K562 (cell line): ENCODE data around the gene ZFPM1. TPM values are rescaled to one million over a fixed set of nuclear protein-coding genes. Genes with fewer than 3 reads are reported as not detected.

Source experiments
- ATAC-seq: fragments of 200-7000 bp; cut with Tn5 transposase; 3 replicates; pipeline ENCODE4 v1.9.1; 2020; ENCODE audit warnings: moderate library complexity
- BruUV-seq: library from RNA; stranded (reverse); fragments of 400-500 nt; replicated peaks from 2 replicates; lab custom pipeline; 2021; lab: Mats Ljungman, UMichigan
- CTCF ChIA-PET: fragments of 300-600 bp; formaldehyde crosslinking; extraction: SDS; loops from one replicate; lab custom pipeline; 2021; ENCODE audit warnings: low intra/inter-chr PET ratio; lab: Yijun Ruan, JAX
- POLR2A ChIA-PET: fragments of 300-600, 350-650 bp; sonication (Branson Sonifier 250); formaldehyde crosslinking; extraction: SDS; loops from one replicate; lab custom pipeline; 2021; ENCODE audit warnings: antibody characterized with exemption, inconsistent platforms; lab: Yijun Ruan, JAX
- DNase-seq, 4 experiments: peaks; one replicate each; pipeline versions ENCODE4 v3.0.0 to v3.0.0-alpha.2; 2011 to 2018; ENCODE audit warnings: low spot score in 3 of 4, mixed read lengths in 3 of 4; ENCODE audit errors: extremely low read depth in 1 of 4
- FAIRE-seq: peaks from 2 replicates; lab custom pipeline; 2011; peaks lifted over from hg19 to GRCh38; lab: Jason Lieb, UNC
- H2AFZ ChIP-seq: 2 replicates; pipeline ENCODE4 v1.6.0; 2011; ENCODE audit warnings: low read depth, low read length, control low read depth, inconsistent platforms
- H3K27ac ChIP-seq: fragments of 200-600 bp; 3 replicates; pipeline ENCODE4 v1.8.0; 2011; ENCODE audit warnings: low read depth, mild to moderate bottlenecking, control low read depth, inconsistent platforms, low read length, moderate library complexity, mixed read lengths; ENCODE audit errors: extremely low read depth
- H3K27me3 ChIP-seq, 2 experiments: fragments of 300-600 bp in 1 of 2; 2 replicates in 1 of 2; 3 replicates in 1 of 2; pipeline versions ENCODE4 v1.6.0 to v1.8.0; 2011; ENCODE audit warnings: inconsistent platforms in 2 of 2, low read length in 2 of 2, mild to moderate bottlenecking in 1 of 2, mixed read lengths in 1 of 2, moderate library complexity in 1 of 2; ENCODE audit not compliant: control insufficient read depth in 2 of 2, insufficient read depth in 2 of 2
- H3K36me3 ChIP-seq: fragments of 300-600 bp; 3 replicates; pipeline ENCODE4 v1.8.0; 2011; ENCODE audit warnings: mild to moderate bottlenecking, low read length, inconsistent platforms; ENCODE audit not compliant: control insufficient read depth, insufficient read depth
- H3K4me1 ChIP-seq, 2 experiments: fragments of 200-600 bp in 1 of 2; replicated peaks in 1 of 2; 2 replicates in 1 of 2; 3 replicates in 1 of 2; pipeline versions ENCODE4 v1.5.1 to v1.8.0; 2011; ENCODE audit warnings: inconsistent platforms in 2 of 2, low read length in 2 of 2, mild to moderate bottlenecking in 1 of 2, mixed read lengths in 1 of 2, moderate library complexity in 1 of 2; ENCODE audit not compliant: control insufficient read depth in 2 of 2, insufficient read depth in 2 of 2
- H3K4me2 ChIP-seq: 2 replicates; pipeline ENCODE4 v1.6.1; 2011; ENCODE audit warnings: low read length, control low read depth, inconsistent platforms, mixed read lengths; ENCODE audit not compliant: insufficient read depth
- H3K4me3 ChIP-seq: fragments of 200-600 bp; sonication (generic), shearing (Covaris generic); 2 replicates; pipeline ENCODE4 v1.5.1; 2016; ENCODE audit warnings: control low read depth, inconsistent platforms
- H3K79me2 ChIP-seq: fragments of 200-600 bp; 3 replicates; pipeline ENCODE4 v1.8.0; 2011; ENCODE audit warnings: low read length, inconsistent platforms; ENCODE audit not compliant: control insufficient read depth, insufficient read depth
- H3K9ac ChIP-seq, 2 experiments: 2 replicates each; pipeline versions ENCODE4 v1.6.0 to v1.6.1; 2011; ENCODE audit warnings: low read depth in 2 of 2, low read length in 2 of 2, control low read depth in 1 of 2, inconsistent platforms in 1 of 2, mild to moderate bottlenecking in 1 of 2, mixed read lengths in 1 of 2; ENCODE audit not compliant: insufficient read depth in 1 of 2
- H3K9me1 ChIP-seq: one replicate; pipeline ENCODE4 v1.6.0; 2011; ENCODE audit warnings: inconsistent platforms, mild to moderate bottlenecking, low read length, moderate library complexity; ENCODE audit not compliant: control insufficient read depth, insufficient read depth
- H3K9me3 ChIP-seq: replicated peaks from 2 replicates; pipeline ENCODE4 v1.5.1; 2011; ENCODE audit warnings: low read depth, low read length, inconsistent platforms; ENCODE audit not compliant: control insufficient read depth, insufficient read depth
- H4K20me1 ChIP-seq: replicated peaks from 2 replicates; pipeline ENCODE4 v1.6.1; 2011; ENCODE audit warnings: low read length, inconsistent platforms, mixed read lengths; ENCODE audit not compliant: control insufficient read depth, insufficient read depth
- ADNP ChIP-seq: fragments of 200-800 bp; sonication (Bioruptor generic); IDR thresholded peaks from 2 replicates; pipeline ENCODE4 v1.6.1; 2016; ENCODE audit warnings: missing genetic modification characterization, missing compliant biosample characterization
- EHMT2 ChIP-seq: fragments of 450-650 bp; IDR thresholded peaks from 2 replicates; pipeline ENCODE4 v1.6.1; 2018; ENCODE audit warnings: antibody characterized with exemption
- HDAC1 ChIP-seq, 2 experiments: fragments of 450-650 bp; IDR thresholded peaks; 2 replicates each; pipeline ENCODE4 v1.6.1; 2016 to 2017; ENCODE audit warnings: inconsistent platforms in 1 of 2, mild to moderate bottlenecking in 1 of 2, moderate library complexity in 1 of 2
- IFI16 ChIP-seq: fragments of 250-450 bp; sonication (Bioruptor Pico); IDR thresholded peaks from 2 replicates; pipeline ENCODE4 v2.1.2; 2022; ENCODE audit warnings: mild to moderate bottlenecking, inconsistent platforms
- PRMT5 ChIP-seq: sonication (generic); formaldehyde crosslinking; IDR thresholded peaks from 2 replicates; pipeline ENCODE4 v1.5.0; 2020; ENCODE audit warnings: missing genetic modification reagents
- RFX5 ChIP-seq: IDR thresholded peaks from 2 replicates; pipeline ENCODE4 v1.6.1; 2011; ENCODE audit warnings: low read depth, mild to moderate bottlenecking, improper control_type of control experiment, low read length
- ZNF143 ChIP-seq: sonication (generic); formaldehyde crosslinking; IDR thresholded peaks from 2 replicates; pipeline ENCODE4 v1.9.0; 2022; ENCODE audit warnings: mild to moderate bottlenecking, missing genetic modification reagents
- ZNF184 ChIP-seq: sonication (generic); formaldehyde crosslinking; IDR thresholded peaks from 2 replicates; pipeline ENCODE4 v1.5.0; 2020; ENCODE audit warnings: missing genetic modification reagents
- ZNF408 ChIP-seq: fragments of 250-450 bp; sonication (Bioruptor Pico); IDR thresholded peaks from 2 replicates; pipeline ENCODE4 v1.4.0; 2020; ENCODE audit warnings: low read depth, mild to moderate bottlenecking, moderate library complexity
- WGBS: fragments of 100-300 bp; shearing (Covaris generic); methylation state at CpG from one replicate; pipeline ENCODE4 v1.1.6; 2016; ENCODE audit warnings: low coverage, mixed read lengths; ENCODE audit not compliant: insufficient coverage; ENCODE audit errors: missing lambda C conversion rate; 5-methylcytosine and 5-hydroxymethylcytosine counted together
- in situ Hi-C: fragments of 300-500 bp; cut with MboI; formaldehyde crosslinking; loops from 4 replicates; pipeline ENCODE4 v1.15.0; 2018; ENCODE audit warnings: inconsistent platforms, mixed read lengths
- intact Hi-C: fragments of 100-400 bp; cut with micrococcal nuclease; formaldehyde crosslinking; loops from 2 replicates; pipeline ENCODE4 v1.14.2; 2022
- polyA plus RNA-seq, 8 experiments: library from polyadenylated mRNA; depleted of rRNA in 4 of 8; stranded (reverse) in 5 of 8; unstranded in 3 of 8; fragments of >200 nt; fragmentation: Nextera tagmentation in 2 of 8; fragmentation: Illumina TruSeq in 1 of 8; extraction: Ambion mirVana in 2 of 8; extraction: Trizol in 1 of 8; gene quantifications; 2 replicates each; pipeline versions ENCODE4 v1.2.1 to v1.2.3, GENCODE V29; 2011 to 2014; ENCODE audit warnings: inconsistent platforms in 1 of 8, missing spikeins in 1 of 8
- total RNA-seq, 7 experiments: library from RNA; depleted of rRNA in 6 of 7; stranded (reverse); fragments of >200 nt in 6 of 7; fragmentation: Illumina TruSeq in 2 of 7; extraction: Trizol in 2 of 7; gene quantifications; 2 replicates each; pipeline versions ENCODE4 v1.2.1 to v1.2.3, GENCODE V29; 2011 to 2021; ENCODE audit warnings: low replicate concordance in 1 of 7
- TF ChIP-seq, protein P1 (sequence below): sonication (generic); formaldehyde crosslinking; IDR thresholded peaks from 2 replicates; pipeline ENCODE4 v1.8.0; 2023; ENCODE audit warnings: mild to moderate bottlenecking, missing genetic modification reagents
- TF ChIP-seq, protein P2 (sequence below), 3 experiments: fragments of 200-800 bp in 1 of 3; fragments of 250-450 bp in 1 of 3; fragments of 450-650 bp in 1 of 3; sonication (Bioruptor Pico) in 1 of 3; sonication (Bioruptor generic) in 1 of 3; formaldehyde crosslinking in 1 of 3; IDR thresholded peaks; 2 replicates each; pipeline versions ENCODE4 v1.6.1 to v1.8.0; 2016 to 2022; ENCODE audit warnings: mild to moderate bottlenecking in 2 of 3, missing genetic modification characterization in 2 of 3, missing compliant biosample characterization in 1 of 3, moderate library complexity in 1 of 3

The ZFPM1 gene
- total and polyA plus RNA-seq, 9 of the 15 experiments (the other 6 are each of a cell fraction or from before 2014, with no cell fraction given), result 0.03 to 35.9 (median 1.4) TPM

DNA sequence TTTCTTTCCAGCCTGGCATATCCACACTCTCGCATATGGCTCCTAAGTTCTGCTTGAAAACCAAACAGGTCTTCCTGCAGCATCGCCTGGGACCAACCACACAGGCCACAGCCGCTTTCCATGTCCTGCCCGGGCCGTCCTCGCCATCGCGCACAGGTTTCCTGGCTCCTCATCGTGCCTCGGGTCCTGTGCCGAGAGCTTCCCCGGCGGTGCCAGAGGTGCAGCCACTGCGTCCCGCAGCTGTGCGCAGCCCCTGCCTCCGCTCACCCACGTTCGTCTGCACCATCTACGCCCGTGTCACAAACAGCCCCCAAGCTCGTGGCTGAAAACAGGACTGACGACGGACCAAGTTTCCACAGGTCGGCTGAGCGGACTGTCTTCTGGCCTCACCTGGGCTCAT, 6.3 kb upstream of the ZFPM1 start:
- ChIA-PET POLR2A (no interaction called here), CTCF (no interaction called here)
- in situ Hi-C loops (loop anchor here (10.0 kb wide), 1 partner anchor 78 kb away; no protein-coding TSS in a partner anchor), intact Hi-C loops (no loop called here)
- peaks cover 1% of the 10 kb centered on the region; the same call in 1 of the 3 replicates for H3K79me2 ChIP-seq
- no peak overlapping the region for H3K27ac ChIP-seq
- WGBS, result 90% methylated on average over 24 of the region's 26 CpGs
- DNase-seq, result no peak
- no peaks in the 10 kb centered on the region for H3K27me3 ChIP-seq
- peak overlapping the region in 1 of 2 experiments; percentile 41; a peak in 1 of 4 replicates for H3K9ac ChIP-seq
- H3K9me3 ChIP-seq, result no peaks in the 10 kb centered on the region
- H3K4me1 ChIP-seq, result peaks cover 19 to 87% of the 10 kb centered on the region in 2 experiments
- TF ChIP-seq ZNF143 (CRISPR knock-in tag), result no peak
- TF ChIP-seq RFX5, result no peak
- no peak for TF ChIP-seq IFI16 (CRISPR knock-in tag)
- no peak for TF ChIP-seq ZNF184 (CRISPR knock-in tag)
- no peak for TF ChIP-seq ADNP (tag)
- no peak for TF ChIP-seq HDAC1 (IDR thresholded peaks at IDR 0.05)
- TF ChIP-seq ZNF408 (CRISPR knock-in tag), result no peak
- no peak for TF ChIP-seq PRMT5 (CRISPR knock-in tag)
- TF ChIP-seq, protein P1, sequence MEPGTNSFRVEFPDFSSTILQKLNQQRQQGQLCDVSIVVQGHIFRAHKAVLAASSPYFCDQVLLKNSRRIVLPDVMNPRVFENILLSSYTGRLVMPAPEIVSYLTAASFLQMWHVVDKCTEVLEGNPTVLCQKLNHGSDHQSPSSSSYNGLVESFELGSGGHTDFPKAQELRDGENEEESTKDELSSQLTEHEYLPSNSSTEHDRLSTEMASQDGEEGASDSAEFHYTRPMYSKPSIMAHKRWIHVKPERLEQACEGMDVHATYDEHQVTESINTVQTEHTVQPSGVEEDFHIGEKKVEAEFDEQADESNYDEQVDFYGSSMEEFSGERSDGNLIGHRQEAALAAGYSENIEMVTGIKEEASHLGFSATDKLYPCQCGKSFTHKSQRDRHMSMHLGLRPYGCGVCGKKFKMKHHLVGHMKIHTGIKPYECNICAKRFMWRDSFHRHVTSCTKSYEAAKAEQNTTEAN (CRISPR knock-in tag), result no peak
- no peak for TF ChIP-seq EHMT2
- TF ChIP-seq, protein P2, sequence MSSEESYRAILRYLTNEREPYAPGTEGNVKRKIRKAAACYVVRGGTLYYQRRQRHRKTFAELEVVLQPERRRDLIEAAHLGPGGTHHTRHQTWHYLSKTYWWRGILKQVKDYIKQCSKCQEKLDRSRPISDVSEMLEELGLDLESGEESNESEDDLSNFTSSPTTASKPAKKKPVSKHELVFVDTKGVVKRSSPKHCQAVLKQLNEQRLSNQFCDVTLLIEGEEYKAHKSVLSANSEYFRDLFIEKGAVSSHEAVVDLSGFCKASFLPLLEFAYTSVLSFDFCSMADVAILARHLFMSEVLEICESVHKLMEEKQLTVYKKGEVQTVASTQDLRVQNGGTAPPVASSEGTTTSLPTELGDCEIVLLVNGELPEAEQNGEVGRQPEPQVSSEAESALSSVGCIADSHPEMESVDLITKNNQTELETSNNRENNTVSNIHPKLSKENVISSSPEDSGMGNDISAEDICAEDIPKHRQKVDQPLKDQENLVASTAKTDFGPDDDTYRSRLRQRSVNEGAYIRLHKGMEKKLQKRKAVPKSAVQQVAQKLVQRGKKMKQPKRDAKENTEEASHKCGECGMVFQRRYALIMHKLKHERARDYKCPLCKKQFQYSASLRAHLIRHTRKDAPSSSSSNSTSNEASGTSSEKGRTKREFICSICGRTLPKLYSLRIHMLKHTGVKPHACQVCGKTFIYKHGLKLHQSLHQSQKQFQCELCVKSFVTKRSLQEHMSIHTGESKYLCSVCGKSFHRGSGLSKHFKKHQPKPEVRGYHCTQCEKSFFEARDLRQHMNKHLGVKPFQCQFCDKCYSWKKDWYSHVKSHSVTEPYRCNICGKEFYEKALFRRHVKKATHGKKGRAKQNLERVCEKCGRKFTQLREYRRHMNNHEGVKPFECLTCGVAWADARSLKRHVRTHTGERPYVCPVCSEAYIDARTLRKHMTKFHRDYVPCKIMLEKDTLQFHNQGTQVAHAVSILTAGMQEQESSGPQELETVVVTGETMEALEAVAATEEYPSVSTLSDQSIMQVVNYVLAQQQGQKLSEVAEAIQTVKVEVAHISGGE (CRISPR knock-in tag; IDR thresholded peaks at IDR 0.05), result no peak
- H3K4me2 ChIP-seq, result no peak overlapping the region
- no peak for ATAC-seq
- no peaks in the 10 kb centered on the region; the same call in 1 of the 2 replicates for H4K20me1 ChIP-seq
- H3K9me1 ChIP-seq, result no peaks in the 10 kb centered on the region
- no peaks in the 10 kb centered on the region for H3K36me3 ChIP-seq
- no peak overlapping the region for H3K4me3 ChIP-seq
- no TSS peak for BruUV-seq
- FAIRE-seq, result no peak
- no peak overlapping the region for H2AFZ ChIP-seq
